Neural cell (in vitro differentiated cells): Measurements from ENCODE around the gene GHRL. TPM values are rescaled to one million over a fixed set of nuclear protein-coding genes. Genes with fewer than 3 reads are reported as not detected.

Experiments used
- H2AFZ ChIP-seq: fragments of 200-600, 300-800 bp; sonication (generic), shearing (Covaris generic); 2 replicates; pipeline ENCODE4 v1.6.0; 2014; ENCODE audit warnings: low read depth, mild to moderate bottlenecking, antibody characterized with exemption, low read length, moderate library complexity
- H3F3A ChIP-seq: fragments of 200-600 bp; shearing (Covaris generic); 2 replicates; pipeline ENCODE4 v1.6.1; 2016; ENCODE audit warnings: mild to moderate bottlenecking, moderate library complexity, mixed read lengths, antibody characterized with exemption, low read length; ENCODE audit not compliant: insufficient read depth, poor library complexity, severe bottlenecking
- H3K27ac ChIP-seq: fragments of 200-600, 300-800 bp; sonication (generic), shearing (Covaris generic); 2 replicates; pipeline ENCODE4 v1.5.1; 2014; ENCODE audit warnings: mild to moderate bottlenecking, low read length, moderate library complexity
- H3K27me3 ChIP-seq: fragments of 300-800, 200-600 bp; sonication (generic), shearing (Covaris generic); 2 replicates; pipeline ENCODE4 v1.6.0; 2014; ENCODE audit warnings: mild to moderate bottlenecking, low read depth, low read length, moderate library complexity; ENCODE audit not compliant: insufficient read depth
- H3K36me3 ChIP-seq: fragments of 300-800, 200-600 bp; sonication (generic), shearing (Covaris generic); 2 replicates; pipeline ENCODE4 v1.5.1; 2014; ENCODE audit warnings: mild to moderate bottlenecking, antibody characterized with exemption, low read length, moderate library complexity; ENCODE audit not compliant: insufficient read depth
- H3K4me2 ChIP-seq: fragments of 300-800, 200-600 bp; sonication (generic), shearing (Covaris generic); 2 replicates; pipeline ENCODE4 v1.6.0; 2014; ENCODE audit warnings: mild to moderate bottlenecking, low read length
- H3K4me3 ChIP-seq: fragments of 300-800, 200-600 bp; sonication (generic), shearing (Covaris generic); 2 replicates; pipeline ENCODE4 v1.5.1; 2014; ENCODE audit warnings: mild to moderate bottlenecking, low read length, moderate library complexity
- H3K79me2 ChIP-seq: fragments of 200-600 bp; shearing (Covaris generic); replicated peaks from 2 replicates; pipeline ENCODE4 v1.6.0; 2014; ENCODE audit warnings: mild to moderate bottlenecking, low read length, moderate library complexity; ENCODE audit not compliant: insufficient read depth
- H3K9ac ChIP-seq: fragments of 300-800, 200-600 bp; sonication (generic), shearing (Covaris generic); 2 replicates; pipeline ENCODE4 v1.6.1; 2016; ENCODE audit warnings: mild to moderate bottlenecking, low read length, mixed read lengths
- H3K9me2 ChIP-seq: fragments of 200-600 bp; shearing (Covaris generic); 2 replicates; pipeline ENCODE4 v1.6.1; 2016; ENCODE audit warnings: mild to moderate bottlenecking, low read length, mixed read lengths; ENCODE audit not compliant: insufficient read depth
- H3K9me3 ChIP-seq: fragments of 200-600, 300-800 bp; sonication (generic), shearing (Covaris generic); 2 replicates; pipeline ENCODE4 v1.6.1; 2016; ENCODE audit warnings: mild to moderate bottlenecking, mixed run types, low read length, moderate library complexity, mixed read lengths
- H4K20me1 ChIP-seq: fragments of 200-600 bp; shearing (Covaris generic); 2 replicates; pipeline ENCODE4 v1.6.1; 2016; ENCODE audit warnings: mild to moderate bottlenecking, mixed run types; ENCODE audit not compliant: insufficient read depth
- EP300 ChIP-seq: fragments of 450-650 bp; conservative IDR thresholded peaks from 2 replicates; pipeline ENCODE4 v1.6.1; 2014; ENCODE audit warnings: antibody characterized with exemption, mild to moderate bottlenecking, moderate library complexity; ENCODE audit not compliant: poor library complexity, severe bottlenecking
- EZH2 ChIP-seq: fragments of 200-600, 300-800 bp; shearing (Covaris generic), sonication (generic); IDR thresholded peaks from 2 replicates; pipeline ENCODE4 v1.6.1; 2014; ENCODE audit warnings: antibody characterized with exemption, low read length, borderline replicate concordance, mild to moderate bottlenecking; ENCODE audit not compliant: insufficient read depth, poor library complexity, severe bottlenecking
- MXI1 ChIP-seq: fragments of 450-650 bp; conservative IDR thresholded peaks from 2 replicates; pipeline ENCODE4 v1.6.1; 2014; ENCODE audit warnings: antibody characterized with exemption, mild to moderate bottlenecking; ENCODE audit not compliant: poor library complexity, severe bottlenecking
- POLR2AphosphoS5 ChIP-seq: IDR thresholded peaks from 2 replicates; pipeline ENCODE4 v1.6.1; 2012
- RAD21 ChIP-seq: fragments of 450-650 bp; conservative IDR thresholded peaks from 2 replicates; pipeline ENCODE4 v1.6.1; 2014; ENCODE audit warnings: antibody characterized with exemption, mild to moderate bottlenecking, moderate library complexity
- SMC3 ChIP-seq: fragments of 450-650 bp; conservative IDR thresholded peaks from 2 replicates; pipeline ENCODE4 v1.6.1; 2014; ENCODE audit warnings: antibody characterized with exemption, mild to moderate bottlenecking, moderate library complexity; ENCODE audit not compliant: poor library complexity
- TAF1 ChIP-seq: IDR thresholded peaks from 2 replicates; pipeline ENCODE4 v1.6.1; 2012; ENCODE audit warnings: low read depth
- polyA plus RNA-seq: library from polyadenylated mRNA; depleted of rRNA; stranded (reverse); fragments of >200 nt; gene quantifications from 2 replicates; pipeline ENCODE4 v1.2.3, GENCODE V29; 2014
- TF ChIP-seq, protein P1 (sequence below): fragments of 450-650 bp; IDR thresholded peaks from 2 replicates; pipeline ENCODE4 v1.5.1; 2014; ENCODE audit warnings: antibody characterized with exemption, mild to moderate bottlenecking, moderate library complexity; ENCODE audit not compliant: poor library complexity, severe bottlenecking
- TF ChIP-seq, protein P2 (sequence below): IDR thresholded peaks from 2 replicates; pipeline ENCODE4 v1.6.1; 2012; ENCODE audit warnings: borderline replicate concordance

Gene GHRL
- polyA plus RNA-seq, 1 donor from 2014 or later = 2.8 TPM

DNA sequence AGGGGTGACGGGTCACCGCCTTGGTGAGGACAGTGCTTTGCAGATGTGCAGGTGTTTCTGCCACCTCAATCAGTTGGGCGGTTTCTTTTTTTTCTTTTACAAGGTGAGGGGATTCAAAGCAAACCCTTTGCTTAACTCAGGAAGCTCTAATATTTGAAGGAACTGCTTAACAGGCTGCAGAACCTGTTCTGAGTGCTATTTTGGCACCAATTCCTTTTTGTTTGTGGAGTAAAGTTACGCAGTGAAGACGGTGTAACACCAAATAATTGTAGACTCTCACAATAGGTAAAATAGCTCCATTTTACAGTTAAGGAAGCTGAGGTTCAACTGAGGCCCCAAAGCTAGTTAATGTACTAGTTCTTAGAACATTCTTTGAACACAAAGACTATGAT lies 6.6 kb downstream of the GHRL start (continued):
- no peak for TF ChIP-seq EP300
- TF ChIP-seq POLR2AphosphoS5 = no peak

DNA sequence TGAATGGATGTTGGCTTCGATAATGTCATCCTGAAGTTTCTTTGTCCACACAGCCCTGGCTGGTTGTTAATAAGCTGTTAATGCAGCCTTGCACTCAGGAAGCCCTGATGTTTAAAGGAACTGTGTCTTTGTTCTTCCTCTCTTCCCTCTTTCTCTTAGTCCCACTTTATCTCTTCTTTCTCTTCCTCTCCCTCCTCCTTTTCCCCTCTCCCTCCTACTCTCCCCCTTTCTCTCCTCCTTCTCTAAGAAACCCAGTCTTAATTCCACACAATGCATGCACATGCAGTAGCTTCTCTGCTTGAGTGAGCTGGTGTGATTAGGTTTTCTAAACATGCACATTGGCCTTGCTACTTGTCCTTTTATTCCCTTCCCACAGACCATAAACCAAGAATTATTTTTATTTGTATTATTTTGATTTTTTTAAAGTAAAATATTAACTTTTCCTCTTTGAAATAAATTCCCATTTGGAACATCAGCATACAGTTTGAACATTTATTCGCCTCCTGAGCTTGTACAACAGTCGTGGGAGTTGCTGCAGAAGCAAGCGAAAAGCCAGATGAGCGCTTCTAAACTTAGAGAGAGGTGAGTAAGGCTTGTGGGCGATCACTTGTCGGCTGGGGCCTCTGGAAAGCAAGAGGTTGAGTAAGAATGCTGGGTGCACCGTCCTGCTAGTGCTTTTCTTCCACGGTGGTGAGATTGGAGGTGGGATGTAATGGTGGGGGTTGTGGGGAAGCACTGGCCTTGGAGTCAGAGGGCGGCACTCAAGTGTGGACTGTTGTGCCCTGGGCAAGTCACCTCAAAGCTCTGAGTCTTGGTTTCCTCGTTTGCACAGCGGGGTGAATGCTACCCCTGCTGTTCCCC lies 7.2 kb downstream of the GHRL start:
- TF ChIP-seq SMC3 = no peak
- no peak for TF ChIP-seq EZH2
- TF ChIP-seq POLR2AphosphoS5 = no peak
- TF ChIP-seq, protein P1, sequence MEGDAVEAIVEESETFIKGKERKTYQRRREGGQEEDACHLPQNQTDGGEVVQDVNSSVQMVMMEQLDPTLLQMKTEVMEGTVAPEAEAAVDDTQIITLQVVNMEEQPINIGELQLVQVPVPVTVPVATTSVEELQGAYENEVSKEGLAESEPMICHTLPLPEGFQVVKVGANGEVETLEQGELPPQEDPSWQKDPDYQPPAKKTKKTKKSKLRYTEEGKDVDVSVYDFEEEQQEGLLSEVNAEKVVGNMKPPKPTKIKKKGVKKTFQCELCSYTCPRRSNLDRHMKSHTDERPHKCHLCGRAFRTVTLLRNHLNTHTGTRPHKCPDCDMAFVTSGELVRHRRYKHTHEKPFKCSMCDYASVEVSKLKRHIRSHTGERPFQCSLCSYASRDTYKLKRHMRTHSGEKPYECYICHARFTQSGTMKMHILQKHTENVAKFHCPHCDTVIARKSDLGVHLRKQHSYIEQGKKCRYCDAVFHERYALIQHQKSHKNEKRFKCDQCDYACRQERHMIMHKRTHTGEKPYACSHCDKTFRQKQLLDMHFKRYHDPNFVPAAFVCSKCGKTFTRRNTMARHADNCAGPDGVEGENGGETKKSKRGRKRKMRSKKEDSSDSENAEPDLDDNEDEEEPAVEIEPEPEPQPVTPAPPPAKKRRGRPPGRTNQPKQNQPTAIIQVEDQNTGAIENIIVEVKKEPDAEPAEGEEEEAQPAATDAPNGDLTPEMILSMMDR = no peak
- TF ChIP-seq, protein P2, sequence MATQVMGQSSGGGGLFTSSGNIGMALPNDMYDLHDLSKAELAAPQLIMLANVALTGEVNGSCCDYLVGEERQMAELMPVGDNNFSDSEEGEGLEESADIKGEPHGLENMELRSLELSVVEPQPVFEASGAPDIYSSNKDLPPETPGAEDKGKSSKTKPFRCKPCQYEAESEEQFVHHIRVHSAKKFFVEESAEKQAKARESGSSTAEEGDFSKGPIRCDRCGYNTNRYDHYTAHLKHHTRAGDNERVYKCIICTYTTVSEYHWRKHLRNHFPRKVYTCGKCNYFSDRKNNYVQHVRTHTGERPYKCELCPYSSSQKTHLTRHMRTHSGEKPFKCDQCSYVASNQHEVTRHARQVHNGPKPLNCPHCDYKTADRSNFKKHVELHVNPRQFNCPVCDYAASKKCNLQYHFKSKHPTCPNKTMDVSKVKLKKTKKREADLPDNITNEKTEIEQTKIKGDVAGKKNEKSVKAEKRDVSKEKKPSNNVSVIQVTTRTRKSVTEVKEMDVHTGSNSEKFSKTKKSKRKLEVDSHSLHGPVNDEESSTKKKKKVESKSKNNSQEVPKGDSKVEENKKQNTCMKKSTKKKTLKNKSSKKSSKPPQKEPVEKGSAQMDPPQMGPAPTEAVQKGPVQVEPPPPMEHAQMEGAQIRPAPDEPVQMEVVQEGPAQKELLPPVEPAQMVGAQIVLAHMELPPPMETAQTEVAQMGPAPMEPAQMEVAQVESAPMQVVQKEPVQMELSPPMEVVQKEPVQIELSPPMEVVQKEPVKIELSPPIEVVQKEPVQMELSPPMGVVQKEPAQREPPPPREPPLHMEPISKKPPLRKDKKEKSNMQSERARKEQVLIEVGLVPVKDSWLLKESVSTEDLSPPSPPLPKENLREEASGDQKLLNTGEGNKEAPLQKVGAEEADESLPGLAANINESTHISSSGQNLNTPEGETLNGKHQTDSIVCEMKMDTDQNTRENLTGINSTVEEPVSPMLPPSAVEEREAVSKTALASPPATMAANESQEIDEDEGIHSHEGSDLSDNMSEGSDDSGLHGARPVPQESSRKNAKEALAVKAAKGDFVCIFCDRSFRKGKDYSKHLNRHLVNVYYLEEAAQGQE = no peak
- no peak for TF ChIP-seq EP300
- no peak for TF ChIP-seq RAD21
- no peak for TF ChIP-seq MXI1
- TF ChIP-seq TAF1 = no peak
- H3K36me3 ChIP-seq = no peaks in the 10 kb centered on the region
- no peaks in the 10 kb centered on the region for H3K79me2 ChIP-seq
- H3K4me3 ChIP-seq = no peak overlapping the region
- H3K4me2 ChIP-seq = no peak overlapping the region
- H3K27ac ChIP-seq = no peak overlapping the region
- no peaks in the 10 kb centered on the region for H4K20me1 ChIP-seq
- no peaks in the 10 kb centered on the region for H3K27me3 ChIP-seq
- no peak overlapping the region for H3K9ac ChIP-seq
- H3K9me2 ChIP-seq = no peaks in the 10 kb centered on the region
- no peaks in the 10 kb centered on the region for H3F3A ChIP-seq
- no peaks in the 10 kb centered on the region for H3K9me3 ChIP-seq
- H2AFZ ChIP-seq = no peak overlapping the region

DNA sequence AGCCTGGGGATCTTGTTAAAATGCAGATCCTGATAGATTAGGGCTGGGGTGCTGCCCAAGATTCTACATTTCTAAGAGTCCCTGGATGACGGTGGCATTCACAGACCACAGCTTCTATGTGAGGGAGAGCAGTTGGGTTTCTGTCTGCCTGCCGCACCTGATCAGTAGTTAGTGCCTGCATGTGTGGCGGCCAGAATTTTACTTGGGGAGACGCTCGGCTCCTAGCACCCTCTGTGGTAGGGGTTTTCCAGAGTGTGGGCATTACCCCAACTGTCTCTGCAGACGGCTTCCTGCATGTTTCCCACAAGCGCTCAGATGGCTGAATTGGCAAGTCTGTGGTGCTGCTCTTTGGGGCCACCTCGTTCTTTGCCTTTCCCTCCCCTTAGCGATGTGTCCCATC lies 8.3 kb downstream of the GHRL start:
- Histone ChIP-seq H2AFZ (no peak overlapping the region), H3K27me3 (no peaks in the 10 kb centered on the region), H3K4me3 (no peak overlapping the region), H3K9me3 (no peaks in the 10 kb centered on the region), H3F3A (no peaks in the 10 kb centered on the region), H3K4me2 (no peak overlapping the region), H3K27ac (no peak overlapping the region), H3K36me3 (no peaks in the 10 kb centered on the region), H3K9ac (no peak overlapping the region), H3K79me2 (no peaks in the 10 kb centered on the region), H4K20me1 (no peaks in the 10 kb centered on the region), H3K9me2 (no peaks in the 10 kb centered on the region)
- no peak for TF ChIP-seq RAD21
- no peak for TF ChIP-seq EP300
- TF ChIP-seq EZH2 = no peak
- TF ChIP-seq, protein P1 = no peak
- TF ChIP-seq SMC3 = no peak
- no peak for TF ChIP-seq TAF1
- no peak for TF ChIP-seq POLR2AphosphoS5
- TF ChIP-seq, protein P2 = no peak
- no peak for TF ChIP-seq MXI1
